GM12864 (cell line): ENCODE data around the gene SLC22A25.

Source experiments
- DNase-seq: peaks from one replicate; pipeline ENCODE4 v3.0.0-alpha.2; 2011; ENCODE audit warnings: low read depth
- H3K4me3 ChIP-seq: 2 replicates; pipeline ENCODE4 v1.5.1; 2011; ENCODE audit warnings: mild to moderate bottlenecking, low read depth, low read length, control low read depth
- CTCF ChIP-seq: IDR thresholded peaks from 2 replicates; pipeline ENCODE4 v1.5.1; 2011; ENCODE audit warnings: low read depth, mild to moderate bottlenecking, moderate library complexity, low read length, control low read depth, inconsistent platforms; ENCODE audit errors: missing control alignments

Gene SLC22A25

GRCh38 chr11:63243533-63243932 is at the start of gene SLC22A25:
SLC22A25 (minus strand) TSS chr11:63243599; CDS start chr11:63229652, 13,947 bp downstream.
- DNase-seq = no peak
- H3K4me3 ChIP-seq = no peak within 1 kb of the TSS
- TF ChIP-seq CTCF = no peak

- TF ChIP-seq CTCF = no peak
- DNase-seq = no peak
- H3K4me3 ChIP-seq = no peak overlapping the region
Measured at GRCh38 chr11:63290285-63290684, 46.9 kb upstream of the SLC22A25 start.

GRCh38 chr11:63289658-63290057 is 46.3 kb upstream of the SLC22A25 start:
- no peak for DNase-seq
- TF ChIP-seq CTCF = no peak
- H3K4me3 ChIP-seq = no peak overlapping the region

- H3K4me3 ChIP-seq = no peak overlapping the region
- no peak for DNase-seq
- TF ChIP-seq CTCF = no peak
Measured at GRCh38 chr11:63282579-63282978, 39.2 kb upstream of the SLC22A25 start.

GRCh38 chr11:63280920-63281319 is 37.5 kb upstream of the SLC22A25 start:
- TF ChIP-seq CTCF = no peak
- no peak overlapping the region for H3K4me3 ChIP-seq
- no peak for DNase-seq

- DNase-seq = no peak
- no peak overlapping the region for H3K4me3 ChIP-seq
- TF ChIP-seq CTCF = no peak
Measured at GRCh38 chr11:63277345-63277943, 34.0 kb upstream of the SLC22A25 start.

GRCh38 chr11:63274776-63275175 is 31.4 kb upstream of the SLC22A25 start:
- no peak for DNase-seq
- TF ChIP-seq CTCF = no peak
- no peak overlapping the region for H3K4me3 ChIP-seq
